IMR-90 (cell line): Measurements from ENCODE around the gene EP300. TPM values are rescaled to one million over a fixed set of nuclear protein-coding genes. Genes with fewer than 3 reads are reported as not detected.

Experiments used
- ATAC-seq: fragments of 200-7000 bp; cut with Tn5 transposase; 2 replicates; pipeline ENCODE4 v1.9.1; 2020; ENCODE audit warnings: low read depth, mild to moderate bottlenecking, moderate library complexity
- BruUV-seq: library from RNA; stranded (reverse); fragments of 400-500 nt; replicated peaks from 2 replicates; lab custom pipeline; 2021; lab: Mats Ljungman, UMichigan
- CTCF ChIA-PET: fragments of 300-600 bp; formaldehyde crosslinking; extraction: SDS; loops from one replicate; lab custom pipeline; 2021; ENCODE audit warnings: antibody characterized with exemption; lab: Yijun Ruan, JAX
- POLR2A ChIA-PET: fragments of 300-600 bp; sonication (Branson Sonifier 250); formaldehyde crosslinking; loops from one replicate; lab custom pipeline; 2022; ENCODE audit warnings: antibody characterized with exemption; ENCODE audit not compliant: unreplicated experiment; lab: Charles Lee
- DNase-seq: peaks from one replicate; pipeline ENCODE4 v3.0.0; 2013
- H2AFZ ChIP-seq: replicated peaks from 2 replicates; pipeline ENCODE3; 2013; ENCODE audit warnings: low read length, mild to moderate bottlenecking; ENCODE audit not compliant: poor library complexity
- H2AK5ac ChIP-seq: 2 replicates; pipeline ENCODE4 v1.6.1; 2013; ENCODE audit warnings: low read depth, low read length, inconsistent platforms
- H2AK9ac ChIP-seq: replicated peaks from 2 replicates; pipeline ENCODE3; 2013; ENCODE audit warnings: mild to moderate bottlenecking, low read depth, low read length, moderate library complexity; ENCODE audit not compliant: poor library complexity
- H2BK120ac ChIP-seq: 2 replicates; pipeline ENCODE4 v1.6.1; 2013; ENCODE audit warnings: low read depth, low read length, inconsistent platforms
- H2BK15ac ChIP-seq: 3 replicates; pipeline ENCODE4 v1.6.1; 2013; ENCODE audit warnings: low read depth, low read length, inconsistent platforms
- H2BK20ac ChIP-seq: 2 replicates; pipeline ENCODE4 v1.6.1; 2013; ENCODE audit warnings: low read depth, mild to moderate bottlenecking, inconsistent platforms, low read length, moderate library complexity
- H2BK5ac ChIP-seq: 2 replicates; pipeline ENCODE4 v1.6.1; 2013; ENCODE audit warnings: mild to moderate bottlenecking, low read depth, low read length, inconsistent platforms; ENCODE audit not compliant: poor library complexity, severe bottlenecking
- H3K14ac ChIP-seq: replicated peaks from 2 replicates; pipeline ENCODE4 v1.6.1; 2013; ENCODE audit warnings: low read depth, low read length, inconsistent platforms
- H3K18ac ChIP-seq: 2 replicates; pipeline ENCODE4 v1.6.1; 2013; ENCODE audit warnings: low read depth, low read length, control low read depth
- H3K23ac ChIP-seq: 2 replicates; pipeline ENCODE4 v1.6.1; 2013; ENCODE audit warnings: low read depth, low read length, inconsistent platforms
- H3K27ac ChIP-seq: 2 replicates; pipeline ENCODE4 v1.5.1; 2013; ENCODE audit warnings: mild to moderate bottlenecking, control low read depth, low read length; ENCODE audit not compliant: insufficient read depth
- H3K27me3 ChIP-seq: 2 replicates; pipeline ENCODE4 v1.6.1; 2013; ENCODE audit warnings: low read length; ENCODE audit not compliant: control insufficient read depth, insufficient read depth
- H3K36me3 ChIP-seq: 2 replicates; pipeline ENCODE4 v1.6.1; 2013; ENCODE audit warnings: low read length, mixed read lengths; ENCODE audit not compliant: control insufficient read depth, insufficient read depth
- H3K4ac ChIP-seq: 2 replicates; pipeline ENCODE4 v1.6.1; 2013; ENCODE audit warnings: low read depth, low read length, inconsistent platforms
- H3K4me1 ChIP-seq: 2 replicates; pipeline ENCODE4 v1.6.1; 2013; ENCODE audit warnings: low read length, mixed read lengths; ENCODE audit not compliant: control insufficient read depth, insufficient read depth
- H3K4me2 ChIP-seq: 2 replicates; pipeline ENCODE4 v1.6.1; 2013; ENCODE audit warnings: low read depth, mild to moderate bottlenecking, control low read depth, low read length, moderate library complexity
- H3K4me3 ChIP-seq: 2 replicates; pipeline ENCODE4 v1.5.1; 2013; ENCODE audit warnings: low read depth, mild to moderate bottlenecking, control low read depth, low read length, moderate library complexity; ENCODE audit not compliant: insufficient read depth
- H3K56ac ChIP-seq: 2 replicates; pipeline ENCODE4 v1.6.1; 2013; ENCODE audit warnings: low read length, inconsistent platforms; ENCODE audit not compliant: insufficient read depth; ENCODE audit errors: extremely low read depth
- H3K79me1 ChIP-seq, 2 experiments: 2 replicates each; pipeline ENCODE4 v1.6.1; 2013; ENCODE audit warnings: low read length in 2 of 2, inconsistent platforms in 1 of 2, low read depth in 1 of 2
- H3K9ac ChIP-seq: 2 replicates; pipeline ENCODE4 v1.6.1; 2013; ENCODE audit warnings: low read depth, low read length, control low read depth
- H3K9me1 ChIP-seq: 2 replicates; pipeline ENCODE4 v1.6.1; 2013; ENCODE audit warnings: low read length, inconsistent platforms; ENCODE audit not compliant: insufficient read depth
- H3K9me3 ChIP-seq: 2 replicates; pipeline ENCODE4 v1.6.1; 2013; ENCODE audit warnings: low read length; ENCODE audit not compliant: control insufficient read depth, insufficient read depth
- H4K20me1 ChIP-seq: 2 replicates; pipeline ENCODE4 v1.6.1; 2013; ENCODE audit warnings: low read length, inconsistent platforms; ENCODE audit not compliant: insufficient read depth
- H4K5ac ChIP-seq: 2 replicates; pipeline ENCODE4 v1.6.1; 2013; ENCODE audit warnings: mild to moderate bottlenecking, low read depth, low read length, control low read depth
- H4K8ac ChIP-seq, 2 experiments: 2 replicates each; pipeline ENCODE4 v1.6.1; 2013; ENCODE audit warnings: low read depth in 2 of 2, low read length in 2 of 2, control low read depth in 1 of 2, inconsistent platforms in 1 of 2
- H4K91ac ChIP-seq: 2 replicates; pipeline ENCODE4 v1.6.1; 2013; ENCODE audit warnings: low read depth, low read length, inconsistent platforms; ENCODE audit not compliant: insufficient read depth
- BHLHE40 ChIP-seq: fragments of 150-350 bp; IDR thresholded peaks from 2 replicates; pipeline ENCODE4 v1.6.1; 2016; ENCODE audit warnings: mild to moderate bottlenecking, low read depth, low read length
- CHD1 ChIP-seq: IDR thresholded peaks from 2 replicates; pipeline ENCODE4 v1.6.1; 2012; ENCODE audit warnings: low read depth, low read length, improper control_type of control experiment
- ELK1 ChIP-seq: fragments of 150-350 bp; IDR thresholded peaks from 2 replicates; pipeline ENCODE4 v1.6.1; 2016; ENCODE audit warnings: low read depth, mild to moderate bottlenecking, low read length, moderate library complexity, borderline replicate concordance
- FOS ChIP-seq: fragments of 150-350 bp; IDR thresholded peaks from 2 replicates; pipeline ENCODE4 v1.6.1; 2016; ENCODE audit warnings: low read depth, low read length
- MAFK ChIP-seq: IDR thresholded peaks from 2 replicates; pipeline ENCODE4 v1.6.1; 2012; ENCODE audit warnings: low read depth, low read length, improper control_type of control experiment
- MXI1 ChIP-seq: IDR thresholded peaks from 2 replicates; pipeline ENCODE4 v1.6.1; 2012; ENCODE audit warnings: low read depth, mild to moderate bottlenecking, low read length, moderate library complexity, borderline replicate concordance
- NFE2L2 ChIP-seq: fragments of 150-350 bp; IDR thresholded peaks from 2 replicates; pipeline ENCODE4 v1.6.1; 2016; ENCODE audit warnings: low read depth, mild to moderate bottlenecking, low read length
- POLR2A ChIP-seq: IDR thresholded peaks from 2 replicates; pipeline ENCODE4 v1.6.1; 2012; ENCODE audit warnings: mild to moderate bottlenecking, low read depth, low read length
- RCOR1 ChIP-seq: IDR thresholded peaks from 2 replicates; pipeline ENCODE4 v1.6.1; 2012; ENCODE audit warnings: mild to moderate bottlenecking, low read length, improper control_type of control experiment; ENCODE audit not compliant: insufficient replicate concordance
- RFX5 ChIP-seq: IDR thresholded peaks from 2 replicates; pipeline ENCODE4 v1.8.0; 2012; ENCODE audit warnings: low read depth, mild to moderate bottlenecking, low read length, moderate library complexity
- SMC3 ChIP-seq: fragments of 150-350 bp; IDR thresholded peaks from 2 replicates; pipeline ENCODE4 v1.6.1; 2016; ENCODE audit warnings: low read depth, mild to moderate bottlenecking, antibody characterized with exemption, low read length, moderate library complexity
- USF2 ChIP-seq: fragments of 150-350 bp; IDR thresholded peaks from 2 replicates; pipeline ENCODE4 v1.6.1; 2017; ENCODE audit warnings: mild to moderate bottlenecking, antibody characterized with exemption, low read length, low read depth
- WGBS, 2 experiments: methylation state at CpG; one replicate each; pipeline versions ENCODE4 v1.1.5 to v1.1.7; 2013; ENCODE audit warnings: missing lambda C conversion rate in 2 of 2; ENCODE audit not compliant: insufficient read length in 1 of 2; ENCODE audit errors: extremely low coverage in 2 of 2; 5-methylcytosine and 5-hydroxymethylcytosine counted together
- dilution Hi-C: fragments of 300-500 bp; cut with HindIII; formaldehyde crosslinking; loops from one replicate; pipeline ENCODE4 v1.14.3; 2018; ENCODE audit warnings: low sequenced_read_pairs; ENCODE audit not compliant: unreplicated experiment
- in situ Hi-C: fragments of 300-500 bp; cut with MboI; formaldehyde crosslinking; loops from 3 replicates; pipeline ENCODE4 v1.14.3; 2019; ENCODE audit warnings: low sequenced_read_pairs, inconsistent platforms, mixed read lengths
- intact Hi-C: fragments of 100-400 bp; cut with micrococcal nuclease; formaldehyde crosslinking; loops from 2 replicates; pipeline ENCODE4 v1.10.0; 2022
- polyA plus RNA-seq, 3 experiments: library from polyadenylated mRNA; depleted of rRNA; stranded (reverse); fragments of >200 nt; gene quantifications; 2 replicates each; pipeline ENCODE4 v1.2.3, GENCODE V29; 2012; ENCODE audit warnings: low replicate concordance in 1 of 3
- total RNA-seq: library from RNA; depleted of rRNA; stranded (reverse); fragments of >200 nt; gene quantifications from 2 replicates; pipeline ENCODE4 v1.2.3, GENCODE V29; 2012

The EP300 gene
- total and polyA plus RNA-seq, 2 of the 4 experiments (the other 2 are of a cell fraction) = 23.3 to 27.4 TPM

- Histone ChIP-seq H2AK5ac (no peak overlapping the region), H3K27ac (no peak overlapping the region), H4K91ac (no peak overlapping the region), H3K4me1 (no peaks in the 10 kb centered on the region; the same call in 1 of the 2 replicates), H2BK5ac (no peak overlapping the region), H3K4me2 (no peak overlapping the region), H3K36me3 (peaks cover 53% of the 10 kb centered on the region), H2BK20ac (no peak overlapping the region), H3K27me3 (no peaks in the 10 kb centered on the region), H3K4ac (no peak overlapping the region), H3K79me1 (peaks cover 45 to 51% of the 10 kb centered on the region in 2 experiments), H2AK9ac (peak overlapping the region; percentile 77), H2BK15ac (no peak overlapping the region), H4K20me1 (peaks cover 33% of the 10 kb centered on the region; the same call in 1 of the 2 replicates), H3K56ac (no peak overlapping the region), H3K4me3 (no peak overlapping the region), H2AFZ (no peak overlapping the region), H3K14ac (no peak overlapping the region), H2BK120ac (no peak overlapping the region), H3K18ac (no peak overlapping the region), H3K9me3 (no peaks in the 10 kb centered on the region), H3K9me1 (peaks cover 11% of the 10 kb centered on the region), H4K5ac (no peak overlapping the region), H4K8ac (no peak overlapping the region), H3K23ac (no peak overlapping the region), H3K9ac (no peak overlapping the region)
- no peak for TF ChIP-seq NFE2L2
- no peak for TF ChIP-seq CHD1
- no peak for TF ChIP-seq BHLHE40
- TF ChIP-seq POLR2A = no peak
- no peak for TF ChIP-seq FOS
- no peak for TF ChIP-seq SMC3
- TF ChIP-seq RFX5 = no peak
- no peak for TF ChIP-seq MAFK
- no peak for TF ChIP-seq USF2
- TF ChIP-seq MXI1 = no peak
- no peak for TF ChIP-seq RCOR1
- no peak for TF ChIP-seq ELK1
- BruUV-seq = no TSS peak
- POLR2A ChIA-PET = no interaction called here
- WGBS, 2 experiments = 97% methylated on average over 4 of the region's 5 CpGs; no CpG with 5 or more reads in 1 of the 2 experiments
- dilution Hi-C loops = no loop called here
- CTCF ChIA-PET = no interaction called here
- DNase-seq = no peak
- intact Hi-C loops = loop anchor here (10.0 kb wide), 1 partner anchor 203 kb away; no protein-coding TSS in a partner anchor
- in situ Hi-C loops = no loop called here
- no peak for ATAC-seq
These were observed 35.1 kb downstream of the EP300 start for GRCh38 chr22:41127451-41127850.
